ELR (cell line): Measurements from ENCODE around the gene INTS6L.

ENCODE experiments used
- DNase-seq: peaks from one replicate; pipeline ENCODE4 v3.0.0-alpha.2; 2015; ENCODE audit warnings: low read depth

The INTS6L gene, protein sequence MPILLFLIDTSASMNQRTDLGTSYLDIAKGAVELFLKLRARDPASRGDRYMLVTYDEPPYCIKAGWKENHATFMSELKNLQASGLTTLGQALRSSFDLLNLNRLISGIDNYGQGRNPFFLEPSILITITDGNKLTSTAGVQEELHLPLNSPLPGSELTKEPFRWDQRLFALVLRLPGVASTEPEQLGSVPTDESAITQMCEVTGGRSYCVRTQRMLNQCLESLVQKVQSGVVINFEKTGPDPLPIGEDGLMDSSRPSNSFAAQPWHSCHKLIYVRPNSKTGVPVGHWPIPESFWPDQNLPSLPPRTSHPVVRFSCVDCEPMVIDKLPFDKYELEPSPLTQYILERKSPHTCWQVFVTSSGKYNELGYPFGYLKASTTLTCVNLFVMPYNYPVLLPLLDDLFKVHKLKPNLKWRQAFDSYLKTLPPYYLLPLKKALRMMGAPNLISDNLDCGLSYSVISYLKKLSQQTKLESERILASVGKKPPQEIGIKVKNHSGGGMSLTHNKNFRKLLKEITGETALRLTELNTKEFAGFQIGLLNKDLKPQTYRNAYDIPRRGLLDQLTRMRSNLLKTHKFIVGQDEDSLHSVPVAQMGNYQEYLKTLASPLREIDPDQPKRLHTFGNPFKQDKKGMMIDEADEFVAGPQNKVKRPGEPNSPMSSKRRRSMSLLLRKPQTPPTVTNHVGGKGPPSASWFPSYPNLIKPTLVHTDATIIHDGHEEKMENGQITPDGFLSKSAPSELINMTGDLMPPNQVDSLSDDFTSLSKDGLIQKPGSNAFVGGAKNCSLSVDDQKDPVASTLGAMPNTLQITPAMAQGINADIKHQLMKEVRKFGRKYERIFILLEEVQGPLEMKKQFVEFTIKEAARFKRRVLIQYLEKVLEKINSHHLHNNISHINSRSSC

DNA sequence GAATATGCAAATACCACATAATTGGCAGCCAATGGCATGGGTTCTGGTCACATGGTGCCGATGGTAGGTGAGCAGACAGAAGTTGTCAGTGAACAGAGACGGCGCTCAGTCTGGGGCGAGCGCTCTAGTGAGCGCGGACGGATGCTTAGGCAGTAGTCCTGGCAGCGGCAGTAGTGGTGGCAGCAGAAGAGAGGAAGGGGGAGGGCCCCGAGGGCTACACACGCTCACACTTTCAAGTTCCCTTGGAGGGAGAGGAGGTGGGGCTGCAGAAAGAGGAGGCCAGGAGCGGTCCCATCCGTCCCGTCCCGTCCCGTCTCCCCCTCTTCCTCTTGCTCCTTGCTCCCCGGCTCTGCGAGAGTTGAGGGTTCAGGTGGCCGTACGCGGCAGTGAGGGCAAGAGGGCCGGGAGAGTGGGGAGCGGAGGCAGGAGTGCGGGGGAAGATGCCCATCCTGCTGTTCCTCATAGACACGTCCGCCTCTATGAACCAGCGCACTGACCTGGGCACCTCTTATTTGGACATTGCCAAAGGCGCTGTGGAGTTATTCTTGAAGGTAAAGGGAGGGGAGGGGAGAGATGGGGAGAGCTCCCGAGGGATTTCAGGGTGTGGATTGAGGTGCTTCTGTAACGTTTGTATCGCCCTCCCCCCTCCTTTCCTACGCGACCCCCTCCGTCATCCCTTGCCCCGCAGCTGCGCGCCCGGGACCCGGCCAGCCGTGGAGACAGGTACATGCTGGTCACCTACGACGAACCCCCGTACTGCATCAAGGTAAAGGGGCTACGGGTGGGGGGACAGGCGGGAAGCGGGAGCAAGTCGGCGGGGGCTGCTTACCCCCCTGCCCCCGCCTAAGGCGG, at the start of gene INTS6L:
Gene INTS6L, plus strand, starts transcription at position 108 of the 852 bp plus-strand sequence. Its CDS starts 333 bp downstream, at position 441.
- peak; percentile 84 for DNase-seq

DNA sequence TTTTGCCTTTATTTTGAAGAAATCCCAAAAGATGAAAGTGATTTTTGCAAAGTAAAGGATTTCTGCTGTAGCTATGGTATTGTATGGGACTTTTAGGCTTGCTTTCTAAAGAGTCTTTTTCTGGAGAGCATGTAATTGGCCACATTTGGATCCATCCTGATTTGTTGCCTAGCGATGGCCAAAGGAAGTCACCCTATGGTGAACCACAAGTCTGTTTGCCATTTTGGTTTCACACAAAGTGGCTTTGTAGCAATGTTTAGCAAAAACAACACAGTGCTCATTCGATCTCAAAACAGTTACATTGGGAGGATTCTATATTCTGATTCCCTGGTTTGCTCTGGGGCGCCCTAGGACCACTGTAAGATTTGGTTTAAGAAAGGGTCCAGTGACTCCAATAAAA, 44.1 kb upstream of the INTS6L start:
- DNase-seq, result no peak

DNA sequence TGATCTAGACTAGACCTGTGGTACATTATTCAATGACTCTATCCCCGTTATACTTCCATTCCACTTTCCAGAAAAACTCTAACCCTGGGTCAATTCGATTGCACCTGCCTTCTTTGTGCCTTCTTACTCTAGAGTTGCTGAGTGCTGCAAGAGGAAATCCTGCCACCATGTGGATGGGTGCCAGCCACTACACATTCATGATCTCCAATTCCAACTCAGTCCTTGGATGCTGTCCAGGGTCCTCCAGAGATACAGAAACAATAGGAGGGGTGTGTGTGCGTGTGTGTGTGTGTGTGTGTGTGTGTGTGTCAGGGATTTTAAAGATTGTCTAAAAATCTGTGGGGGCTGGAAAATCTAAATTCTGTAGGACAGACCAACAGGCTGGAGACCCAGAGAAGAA, 42.9 kb upstream of the INTS6L start:
- peak; percentile 52 for DNase-seq

GRCh38 chrX:135480076-135480475, 40.4 kb upstream of the INTS6L start:
- DNase-seq, result no peak

- no peak for DNase-seq
These were observed 38.7 kb upstream of the INTS6L start for GRCh38 chrX:135481696-135482179.

DNA sequence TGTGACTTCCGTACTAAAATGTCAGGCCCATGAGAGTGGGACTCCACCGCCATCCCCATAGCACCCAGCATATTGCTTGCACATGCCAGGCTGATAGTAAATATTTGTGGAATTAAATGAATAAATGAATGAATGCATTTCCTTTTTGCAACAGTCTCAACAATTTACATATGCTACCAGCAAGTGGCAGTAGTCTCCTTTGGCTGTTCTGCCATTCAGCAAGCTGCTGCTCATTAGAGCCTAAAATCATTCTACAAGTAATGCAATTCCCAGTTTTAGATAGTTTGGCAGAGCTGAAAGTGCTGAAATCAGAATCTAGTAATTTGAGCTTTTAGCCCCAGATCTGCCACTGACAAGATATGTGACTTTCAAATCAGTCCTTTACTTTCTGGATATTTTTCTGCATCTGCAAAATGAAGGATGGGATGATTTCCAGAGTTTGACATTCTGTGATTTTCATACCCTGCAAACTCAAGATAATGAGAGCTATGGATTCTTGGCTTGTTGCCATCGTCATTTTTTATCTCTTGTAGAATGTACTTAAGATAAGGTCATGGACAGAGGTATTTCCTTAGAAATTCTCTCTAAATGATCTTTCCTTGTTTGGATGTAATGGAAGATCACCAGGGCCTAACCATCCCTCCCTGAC, 35.7 kb upstream of the INTS6L start:
- DNase-seq, result peak; percentile 53

- DNase-seq, result no peak
These were observed 30.9 kb upstream of the INTS6L start for GRCh38 chrX:135489542-135489941.

- no peak for DNase-seq
These were observed 29.4 kb upstream of the INTS6L start for GRCh38 chrX:135490979-135491514.

DNA sequence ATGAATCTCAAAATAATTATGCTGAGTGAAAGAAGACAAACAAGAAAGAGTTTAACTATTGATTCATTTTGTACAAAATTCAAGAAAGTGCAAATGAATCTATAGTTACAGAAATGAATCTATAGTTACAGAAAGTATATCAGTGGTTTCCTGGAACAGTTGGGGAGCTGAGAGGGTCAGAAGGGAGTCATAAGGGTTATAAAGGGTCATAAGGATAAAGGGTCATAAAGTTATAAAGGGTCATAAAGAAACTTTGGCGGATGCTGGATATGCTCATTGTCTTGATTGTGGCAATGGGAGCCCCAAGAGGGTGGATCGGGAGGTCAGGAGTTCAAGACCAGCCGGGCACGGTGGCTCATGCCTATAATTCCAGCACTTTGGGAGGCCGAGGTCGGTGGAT, 26.0 kb upstream of the INTS6L start:
- no peak for DNase-seq

- DNase-seq, result no peak
These were observed 22.7 kb upstream of the INTS6L start for GRCh38 chrX:135497736-135498135.

GRCh38 chrX:135498236-135498635, 22.2 kb upstream of the INTS6L start:
- DNase-seq, result no peak

- no peak for DNase-seq
These were observed 15.1 kb upstream of the INTS6L start for GRCh38 chrX:135505351-135505750.

DNA sequence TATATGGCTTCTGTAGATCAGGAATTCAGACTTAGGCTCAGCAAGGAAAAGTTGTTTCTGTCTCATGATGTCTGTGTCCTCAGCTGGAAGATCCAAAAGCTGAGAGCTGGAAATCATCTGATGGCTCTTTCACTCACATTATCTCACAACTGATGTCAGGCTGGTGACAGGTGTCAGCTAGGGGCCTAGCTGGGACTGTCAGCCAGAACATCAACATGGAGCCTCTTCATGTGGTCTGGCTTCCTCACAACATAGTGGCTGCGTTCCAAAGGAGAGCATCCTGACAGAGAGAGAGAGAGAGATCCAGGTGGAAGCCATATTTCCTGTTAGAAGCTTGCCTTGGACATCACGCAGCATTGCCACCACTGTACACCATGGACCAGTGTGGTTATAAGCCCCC, 10.6 kb upstream of the INTS6L start:
- DNase-seq, result no peak

GRCh38 chrX:135512508-135513129, 7.8 kb upstream of the INTS6L start:
- no peak for DNase-seq

- no peak for DNase-seq
These were observed 7.3 kb upstream of the INTS6L start for GRCh38 chrX:135513130-135513515.

DNA sequence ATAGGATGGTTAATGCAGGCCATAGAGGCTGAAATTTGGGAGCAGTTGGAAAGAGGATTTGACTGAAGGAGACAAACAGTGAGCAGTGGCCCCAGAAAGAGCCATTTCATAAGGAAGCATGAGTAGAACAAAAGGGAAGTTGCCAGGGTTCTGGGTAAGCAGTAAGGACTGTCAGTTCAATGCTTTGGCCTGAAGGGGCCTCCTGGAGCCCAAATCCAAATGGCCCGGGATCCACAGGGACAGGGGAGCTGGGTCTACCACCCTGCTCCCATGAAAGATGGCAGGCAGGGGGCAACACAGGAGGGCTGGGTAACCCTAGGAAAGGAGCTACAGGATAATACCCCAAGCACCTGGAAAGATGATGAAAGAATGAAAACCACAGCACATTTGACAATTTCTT, 4.1 kb upstream of the INTS6L start:
- no peak for DNase-seq

DNA sequence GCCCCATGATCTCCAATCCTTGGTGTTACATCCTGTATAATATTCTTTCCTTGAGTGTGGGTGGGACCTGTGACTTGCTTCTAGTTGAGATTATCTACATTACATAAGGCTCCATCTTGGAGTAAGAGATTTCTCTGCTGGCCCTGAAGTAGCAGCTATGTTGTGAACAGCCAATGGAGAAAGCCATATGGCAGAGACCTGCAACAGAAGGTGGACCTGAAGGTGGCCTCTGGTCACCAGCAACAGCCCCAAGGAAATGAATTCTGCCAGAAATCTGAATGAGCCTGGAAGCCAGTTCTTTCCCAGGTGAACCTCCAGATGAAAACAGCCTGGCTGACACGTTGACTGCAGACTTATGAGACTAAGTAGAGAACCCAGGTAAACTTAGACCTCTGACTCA, 2.3 kb upstream of the INTS6L start:
- DNase-seq, result no peak

DNA sequence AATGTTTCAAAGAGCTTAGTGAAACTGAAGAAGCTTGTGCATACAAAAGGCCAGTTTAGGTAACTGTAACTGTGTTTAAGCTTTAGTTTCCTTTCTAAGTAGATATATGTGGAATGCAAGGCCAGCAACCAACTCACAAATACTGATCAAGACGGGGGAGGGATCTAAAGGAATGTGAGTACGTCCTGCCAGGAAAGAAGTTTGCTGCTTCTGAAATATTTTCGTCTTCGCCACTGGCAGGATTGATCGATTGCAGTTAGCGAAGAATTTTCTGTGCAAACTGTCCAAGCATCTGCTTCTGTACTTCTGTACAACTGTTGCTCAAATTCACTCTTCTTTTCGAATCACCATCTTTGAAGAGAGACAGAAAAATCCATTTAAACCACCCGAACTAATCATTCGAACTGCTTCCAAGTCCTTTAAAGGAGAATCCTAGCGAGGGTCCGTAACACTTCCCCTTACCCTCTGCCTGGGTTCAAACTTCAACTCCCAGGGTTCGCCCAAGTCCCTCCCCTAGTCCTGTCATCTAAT, 373 bp upstream of the INTS6L start:
- peak; percentile 18 for DNase-seq

DNA sequence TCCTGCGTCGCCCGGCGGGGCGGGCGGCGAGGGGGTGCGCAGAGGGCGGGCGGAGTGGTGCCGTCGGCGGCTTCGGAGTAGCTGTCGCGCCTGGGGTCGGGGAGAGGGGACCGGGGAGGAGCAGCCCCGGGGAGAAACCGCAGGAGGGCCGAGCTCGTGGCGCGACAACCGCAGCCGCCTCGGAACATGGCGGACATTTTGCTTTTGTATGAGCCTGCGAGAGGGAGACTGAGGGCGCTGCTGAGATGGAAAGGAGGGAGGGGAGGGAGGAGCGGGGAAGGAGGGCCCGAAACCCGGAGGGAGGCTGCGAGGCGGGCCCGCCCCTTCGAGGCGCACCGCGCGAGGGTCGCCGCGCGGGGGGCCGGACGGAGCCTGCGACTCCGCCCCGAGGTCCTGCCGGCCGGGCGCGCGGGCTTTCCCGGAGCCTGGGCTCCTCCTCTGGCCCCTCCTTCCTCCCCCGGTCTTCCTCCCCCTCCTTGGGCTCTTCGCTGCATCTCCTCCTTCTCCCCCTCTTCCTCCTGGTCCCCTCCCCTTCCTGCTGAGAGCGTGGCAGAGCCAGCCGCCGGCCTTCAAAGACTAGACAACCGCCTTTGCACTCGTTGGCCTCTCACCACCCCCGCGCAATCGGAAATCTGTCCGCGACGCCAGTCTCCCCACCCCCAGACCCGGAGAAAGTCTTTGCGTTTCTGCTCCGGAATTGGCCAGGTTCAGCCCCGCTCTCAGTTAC, 1.1 kb downstream of the INTS6L start:
- peak; percentile 88 for DNase-seq

DNA sequence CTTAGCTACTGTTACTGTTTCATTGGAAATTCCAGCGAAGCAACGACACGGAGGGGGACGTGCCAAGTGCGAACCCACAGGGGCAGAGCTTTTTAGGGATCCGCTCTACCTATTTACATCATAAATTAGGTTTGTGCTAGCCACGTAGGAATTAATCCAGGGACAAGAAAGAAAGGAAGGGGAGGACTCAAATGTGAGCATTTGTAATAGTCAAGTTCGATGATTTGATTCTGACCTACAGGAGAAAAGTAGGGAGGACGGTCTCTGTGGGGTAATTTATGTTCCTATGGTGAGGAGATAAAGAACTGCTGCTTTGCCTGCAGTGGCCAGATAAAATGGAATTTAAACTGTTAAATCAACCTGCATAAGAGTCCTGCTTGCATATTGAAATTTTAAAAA, 1.7 kb downstream of the INTS6L start:
- no peak for DNase-seq
